Tibial nerve (tissue), 3 donors: ENCODE data around the gene QRFP.

ENCODE experiments used
- CTCF ChIP-seq, 5 experiments: fragments of 200-600 bp in 3 of 5; fragments of 450-650 bp in 2 of 5; sonication (generic) in 3 of 5; IDR thresholded peaks; one replicate each; pipeline ENCODE4 v1.5.1; 2016 to 2019; ENCODE audit warnings: antibody characterized with exemption in 5 of 5, mild to moderate bottlenecking in 3 of 5, moderate library complexity in 2 of 5
- POLR2A ChIP-seq, 2 donors: fragments of 450-650 bp; IDR thresholded peaks; one replicate each; pipeline ENCODE4 v1.6.1; 2017; ENCODE audit warnings: antibody characterized with exemption in 2 of 2, mild to moderate bottlenecking in 2 of 2, moderate library complexity in 2 of 2

GRCh38 chr9:130938652-130939404 is 42.2 kb upstream of the QRFP start, which contains the start of gene FIBCD1:
- TF ChIP-seq POLR2A (IDR thresholded peaks at IDR 0.05) (no peak), CTCF (IDR thresholded peaks at IDR 0.05) (no peak)
